ENCODE data around the gene IL1R2.
A peak's percentile ranks its signal among the peaks of the same experiment; 100 is the strongest.

IL1R2 gene

DNA sequence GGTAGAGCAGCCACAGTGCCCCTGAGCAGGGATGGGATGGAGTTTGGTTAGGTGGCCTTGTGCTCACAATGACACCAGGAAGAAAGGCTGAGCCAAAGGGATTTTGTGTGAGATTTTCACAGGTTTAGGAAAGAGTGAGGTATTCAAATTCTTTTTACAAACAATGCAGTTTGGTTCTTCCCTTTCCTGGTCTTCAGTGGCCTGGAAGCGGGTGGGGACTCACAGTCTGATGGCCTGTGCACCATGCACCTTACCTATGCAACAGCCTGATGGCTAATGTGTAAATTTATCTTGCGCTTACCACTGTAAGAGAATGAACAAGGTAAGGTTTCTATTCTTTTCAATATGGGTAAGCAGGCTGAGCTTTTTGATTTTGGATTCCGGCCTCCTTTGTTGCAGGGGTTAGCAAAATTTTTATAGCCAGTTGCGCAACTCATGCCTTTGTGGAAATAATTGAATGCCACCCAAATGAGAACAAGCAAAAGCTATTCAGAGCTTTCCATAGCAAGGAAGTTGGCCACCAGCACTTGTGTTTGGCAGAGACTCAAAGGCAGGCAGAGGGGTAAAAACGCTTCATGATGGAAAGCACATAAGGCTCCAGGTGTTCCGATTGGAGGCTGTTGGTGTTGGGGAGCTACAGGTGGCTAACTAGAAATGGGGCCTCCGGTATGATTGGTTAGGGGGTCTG is 23.8 kb upstream of the IL1R2 start:
- H3K4me3 Mint-ChIP-seq = no peak overlapping the region
- H3K36me3 Mint-ChIP-seq = no peaks in the 10 kb centered on the region
- H3K4me1 Mint-ChIP-seq = peaks cover 5% of the 10 kb centered on the region
- H3K27ac Mint-ChIP-seq = no peak overlapping the region
- peaks cover 10% of the 10 kb centered on the region for H3K9me3 Mint-ChIP-seq
- DNase-seq (ENCODE audit: low spot score in 2 of 2) (no peak), ATAC-seq (no peak)

DNA sequence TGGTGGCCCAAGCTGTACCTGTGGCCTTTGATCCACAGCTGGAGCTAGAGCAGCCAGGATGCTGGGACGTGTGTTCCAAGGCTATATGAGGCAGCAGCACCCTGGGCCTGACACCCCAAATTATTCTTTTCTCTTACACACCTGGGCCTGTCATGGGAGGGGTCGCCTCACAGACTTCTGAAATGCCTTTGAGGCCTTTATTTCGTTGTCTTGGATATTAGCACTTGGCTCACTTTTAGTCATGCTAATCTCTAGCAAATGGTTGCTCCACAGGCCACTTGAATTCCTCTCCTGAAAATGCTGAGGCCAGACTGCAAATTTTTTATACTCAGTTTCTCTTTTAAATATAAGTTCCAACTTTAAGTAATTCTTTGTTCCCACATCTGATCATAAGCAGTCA is 22.0 kb upstream of the IL1R2 start:
- H3K4me3 Mint-ChIP-seq = no peak overlapping the region
- ATAC-seq (no peak), DNase-seq (ENCODE audit: low spot score in 2 of 2) (no peak)
- no peaks in the 10 kb centered on the region for H3K36me3 Mint-ChIP-seq
- peaks cover 10% of the 10 kb centered on the region for H3K9me3 Mint-ChIP-seq
- no peak overlapping the region for H3K27ac Mint-ChIP-seq
- H3K4me1 Mint-ChIP-seq = peaks cover 15% of the 10 kb centered on the region

DNA sequence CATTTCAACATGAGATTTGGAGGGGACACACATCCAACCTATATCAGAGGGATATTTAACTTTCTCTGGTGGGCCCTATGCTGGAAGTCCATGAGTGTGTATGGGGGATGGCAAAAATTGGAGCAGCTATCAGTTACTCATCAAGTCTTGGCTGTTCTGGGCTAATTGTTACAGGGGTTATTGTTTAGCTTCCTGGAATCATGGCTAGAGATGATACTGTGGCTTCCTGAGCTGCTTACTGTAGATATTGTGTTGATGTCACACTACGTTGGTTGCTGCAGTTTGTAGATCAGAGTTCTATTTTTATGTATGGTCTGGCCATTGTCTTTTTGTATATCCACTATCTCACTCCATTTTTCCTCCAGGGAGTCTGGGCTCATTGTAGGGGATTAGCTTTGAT is 20.9 kb upstream of the IL1R2 start:
- Mint-ChIP-seq H3K4me3 (no peak overlapping the region), H3K27ac (no peak overlapping the region), H3K4me1 (peaks cover 15% of the 10 kb centered on the region), H3K9me3 (peaks cover 10% of the 10 kb centered on the region), H3K36me3 (no peaks in the 10 kb centered on the region)
- ATAC-seq (no peak), DNase-seq (ENCODE audit: low spot score in 2 of 2) (no peak)

DNA sequence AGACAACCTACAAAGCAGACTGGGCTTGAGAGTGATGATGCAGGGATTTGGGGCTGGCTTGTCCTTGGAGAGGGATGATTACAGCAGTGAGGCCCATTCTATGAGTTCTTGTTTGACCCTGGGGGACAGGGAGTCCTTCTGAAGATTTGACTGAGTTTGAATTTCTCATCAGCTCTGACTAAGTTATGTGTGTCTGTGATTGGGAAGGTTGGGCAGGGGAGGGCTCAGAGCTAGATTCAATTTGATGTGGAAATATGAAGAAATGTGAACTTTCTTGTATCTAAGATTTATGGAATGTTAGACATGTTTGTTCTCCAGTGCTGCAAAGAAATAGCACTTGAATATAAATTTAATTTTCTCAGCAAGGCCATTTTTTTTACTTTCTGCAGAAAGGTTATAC is 19.9 kb upstream of the IL1R2 start:
- H3K9me3 Mint-ChIP-seq = peaks cover 10% of the 10 kb centered on the region
- no peaks in the 10 kb centered on the region for H3K36me3 Mint-ChIP-seq
- no peak overlapping the region for H3K27ac Mint-ChIP-seq
- ATAC-seq (no peak), DNase-seq (ENCODE audit: low spot score in 2 of 2) (no peak)
- peaks cover 15% of the 10 kb centered on the region for H3K4me1 Mint-ChIP-seq
- no peak overlapping the region for H3K4me3 Mint-ChIP-seq

DNA sequence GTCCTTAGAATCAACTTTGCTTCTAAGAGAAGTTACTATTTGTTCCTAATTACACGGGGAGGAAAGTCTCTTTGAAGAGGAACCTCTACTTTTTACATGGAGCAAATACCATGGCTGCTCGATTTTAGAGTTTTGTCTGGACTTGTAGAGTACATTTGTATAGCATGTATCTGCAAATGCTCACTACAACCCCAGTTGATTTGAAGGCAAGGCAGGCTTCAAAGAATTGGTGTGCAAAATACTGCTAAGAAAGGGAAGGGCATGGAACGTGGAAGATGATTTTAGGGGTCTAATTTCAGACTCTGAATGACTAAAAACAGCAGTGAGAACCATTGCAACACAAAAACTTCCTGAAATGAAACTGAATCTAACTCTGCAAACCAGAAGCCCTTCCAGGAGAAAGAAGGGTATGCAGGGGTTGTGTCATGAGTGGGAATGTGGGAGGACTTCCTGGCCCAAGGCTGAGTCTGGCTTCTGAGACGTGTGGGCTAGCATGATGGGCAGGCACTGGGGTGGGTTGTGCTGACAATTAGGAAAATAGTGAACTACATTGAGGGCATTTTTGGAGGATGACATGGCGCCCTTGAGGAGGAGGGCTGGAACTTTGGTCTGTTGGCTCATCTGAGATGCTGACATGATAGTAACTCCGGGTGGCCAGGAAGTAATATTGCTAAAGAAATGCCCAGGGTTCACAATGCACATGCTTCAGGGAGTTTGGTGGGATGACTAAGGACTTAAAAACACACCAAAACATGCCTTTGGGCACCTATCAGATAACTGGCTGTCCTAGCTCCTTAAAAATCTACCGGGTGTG is 18.9 kb upstream of the IL1R2 start:
- H3K4me1 Mint-ChIP-seq = peaks cover 15% of the 10 kb centered on the region
- H3K4me3 Mint-ChIP-seq = no peak overlapping the region
- no peaks in the 10 kb centered on the region for H3K36me3 Mint-ChIP-seq
- no peak for DNase-seq (ENCODE audit: low spot score in 2 of 2)
- no peak overlapping the region for H3K27ac Mint-ChIP-seq
- peak; percentile 26 for ATAC-seq
- H3K9me3 Mint-ChIP-seq = peaks cover 10% of the 10 kb centered on the region

DNA sequence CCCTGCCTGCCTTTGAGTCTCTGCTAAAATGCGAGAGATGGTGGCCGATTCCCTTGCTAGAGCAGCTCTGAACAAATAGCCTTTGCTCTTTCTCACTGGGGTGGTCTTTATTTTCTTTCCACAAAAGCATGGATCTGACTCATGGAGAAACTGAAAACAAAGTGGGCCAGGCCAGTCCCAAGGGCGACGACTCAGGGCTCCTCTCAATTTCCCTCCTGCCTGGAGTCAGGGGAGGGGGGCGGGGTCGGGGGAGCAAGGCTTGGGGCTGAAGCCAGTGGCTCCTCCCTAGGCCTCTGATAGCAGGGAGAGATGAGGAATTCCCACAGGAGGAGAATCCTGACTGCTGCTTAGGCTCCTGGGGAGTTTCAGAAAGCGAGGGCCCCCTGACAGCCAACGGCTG is 17.1 kb upstream of the IL1R2 start:
- DNase-seq (ENCODE audit: low spot score in 2 of 2) = no peak
- Mint-ChIP-seq H3K27ac (no peak overlapping the region), H3K4me1 (peaks cover 15% of the 10 kb centered on the region), H3K36me3 (no peaks in the 10 kb centered on the region), H3K9me3 (peaks cover 10% of the 10 kb centered on the region), H3K4me3 (no peak overlapping the region)
- ATAC-seq = no peak

DNA sequence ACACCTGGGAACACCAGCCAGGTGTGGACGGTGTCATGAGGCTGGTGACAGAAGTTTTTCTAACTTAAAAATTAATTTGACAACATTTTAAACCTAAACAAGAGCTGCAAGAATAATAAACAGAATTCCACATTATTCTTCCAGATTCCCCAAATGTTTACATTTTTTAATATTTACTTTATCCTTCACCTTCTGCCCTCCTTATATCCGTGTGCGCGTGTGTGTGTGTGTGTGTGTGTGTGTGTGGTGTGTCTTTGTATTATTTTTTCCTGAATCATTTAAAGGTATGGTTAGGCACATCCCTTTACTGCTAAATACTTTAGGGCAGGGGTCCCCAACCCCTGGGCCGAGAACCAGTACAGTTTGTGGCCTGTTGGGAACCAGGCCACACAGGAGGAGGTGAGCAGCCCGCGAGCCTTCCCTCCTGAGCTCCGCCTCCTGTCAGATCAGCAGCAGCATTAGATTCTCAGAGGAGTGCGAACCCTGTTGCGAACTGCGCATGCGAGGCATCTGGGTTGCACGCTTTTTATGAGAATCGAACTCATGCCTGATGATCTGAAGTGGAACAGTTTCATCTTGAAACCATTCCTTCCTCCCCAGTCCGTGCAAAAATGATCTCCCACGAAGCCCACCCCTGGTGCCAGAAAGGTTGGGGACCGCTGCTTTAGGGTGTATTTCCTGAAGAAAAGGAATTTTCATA is 16.4 kb upstream of the IL1R2 start:
- Mint-ChIP-seq H3K27ac (no peak overlapping the region), H3K4me1 (peaks cover 15% of the 10 kb centered on the region), H3K9me3 (peaks cover 9% of the 10 kb centered on the region), H3K36me3 (no peaks in the 10 kb centered on the region), H3K4me3 (no peak overlapping the region)
- DNase-seq (ENCODE audit: low spot score in 2 of 2) (no peak), ATAC-seq (no peak)

DNA sequence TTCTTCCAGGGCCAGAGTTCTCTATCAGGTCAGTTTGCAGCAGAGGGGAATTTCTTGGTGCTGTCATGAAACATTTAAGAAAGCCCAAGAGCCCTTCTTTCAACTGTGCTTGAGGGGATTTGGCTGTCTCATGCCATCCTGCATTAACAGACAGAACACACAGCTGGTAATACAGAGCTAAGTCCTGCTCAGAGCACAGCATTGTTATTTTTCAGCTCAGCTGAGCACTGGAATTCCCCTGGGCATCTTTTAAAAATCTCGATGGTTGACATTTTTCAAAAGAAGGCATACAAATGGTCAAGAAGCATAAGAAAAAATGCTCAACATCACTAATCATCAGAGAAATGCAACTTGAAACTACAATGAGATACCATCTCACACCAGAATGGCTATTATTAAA is 14.9 kb upstream of the IL1R2 start:
- Mint-ChIP-seq H3K9me3 (peaks cover 1% of the 10 kb centered on the region), H3K4me1 (peaks cover 22% of the 10 kb centered on the region), H3K4me3 (no peak overlapping the region), H3K27ac (no peak overlapping the region), H3K36me3 (no peaks in the 10 kb centered on the region)
- no peak for ATAC-seq
- DNase-seq (ENCODE audit: low spot score in 2 of 2) = no peak

DNA sequence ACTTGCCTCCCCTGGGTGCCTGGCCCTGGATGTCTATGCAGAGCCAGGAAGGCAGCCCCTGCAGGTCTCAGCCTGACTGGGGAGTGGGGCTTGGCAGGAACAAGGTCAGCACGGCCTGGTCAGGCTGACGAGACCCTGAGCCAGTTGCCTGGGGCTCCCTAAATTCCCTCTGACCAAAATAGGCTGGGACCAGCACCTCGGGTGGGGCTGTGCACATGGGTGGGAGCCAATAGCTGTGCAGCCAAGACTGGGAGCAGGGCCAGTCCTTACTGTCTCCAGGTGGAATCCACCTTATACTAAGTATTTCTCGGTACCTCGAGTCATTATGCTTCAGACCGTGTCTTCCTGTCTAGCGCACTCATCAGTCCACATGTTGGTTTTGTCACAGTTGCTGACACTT is 11.4 kb upstream of the IL1R2 start:
- no peak for DNase-seq (ENCODE audit: low spot score in 2 of 2)
- Mint-ChIP-seq H3K4me1 (peaks cover 7% of the 10 kb centered on the region), H3K4me3 (no peak overlapping the region), H3K36me3 (no peaks in the 10 kb centered on the region), H3K9me3 (no peaks in the 10 kb centered on the region), H3K27ac (no peak overlapping the region)
- no peak for ATAC-seq

DNA sequence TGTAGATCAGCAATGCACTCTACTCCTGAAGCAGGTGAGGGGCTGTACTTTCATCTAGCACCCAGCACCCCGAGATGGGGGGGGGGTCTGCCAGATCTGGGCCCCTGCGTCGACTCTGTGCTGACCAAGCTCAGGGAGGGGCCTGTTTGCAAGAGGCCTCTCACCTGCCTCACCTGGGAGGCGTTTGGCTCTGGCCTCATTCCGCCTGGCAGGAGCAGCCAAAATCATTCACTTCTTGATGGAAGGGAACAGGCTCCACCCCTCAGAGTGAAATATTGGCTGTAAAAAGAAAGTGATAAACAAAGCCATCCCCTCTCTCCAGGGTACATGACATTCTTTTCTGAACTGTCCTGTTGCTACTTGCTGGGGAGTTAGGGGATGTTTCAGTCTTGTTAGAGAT is 10.7 kb upstream of the IL1R2 start:
- no peak for ATAC-seq
- no peak overlapping the region for H3K4me3 Mint-ChIP-seq
- DNase-seq (ENCODE audit: low spot score in 2 of 2) = no peak
- no peaks in the 10 kb centered on the region for H3K36me3 Mint-ChIP-seq
- H3K9me3 Mint-ChIP-seq = no peaks in the 10 kb centered on the region
- H3K4me1 Mint-ChIP-seq = peaks cover 7% of the 10 kb centered on the region
- H3K27ac Mint-ChIP-seq = no peak overlapping the region

DNA sequence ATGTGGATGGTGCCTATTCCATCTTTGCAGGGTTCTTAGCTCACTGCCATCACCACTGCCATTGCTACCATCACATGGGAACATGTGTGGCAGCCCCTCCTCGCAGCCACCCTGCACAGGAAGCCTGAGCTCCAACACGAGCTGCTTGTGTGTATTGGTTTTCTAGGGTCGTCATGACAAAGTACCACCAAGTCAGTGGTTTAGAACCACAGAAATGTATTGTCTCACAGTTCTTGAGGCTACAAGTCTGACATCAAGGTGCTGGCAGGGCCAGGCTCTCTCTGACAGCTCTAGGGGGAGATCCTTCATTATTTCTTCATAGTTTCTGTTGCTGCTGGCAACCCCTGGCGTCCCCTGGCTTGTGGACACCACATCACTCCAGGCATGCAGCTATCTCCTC is 10.3 kb upstream of the IL1R2 start:
- peak; percentile 50 for ATAC-seq
- H3K27ac Mint-ChIP-seq = no peak overlapping the region

DNA sequence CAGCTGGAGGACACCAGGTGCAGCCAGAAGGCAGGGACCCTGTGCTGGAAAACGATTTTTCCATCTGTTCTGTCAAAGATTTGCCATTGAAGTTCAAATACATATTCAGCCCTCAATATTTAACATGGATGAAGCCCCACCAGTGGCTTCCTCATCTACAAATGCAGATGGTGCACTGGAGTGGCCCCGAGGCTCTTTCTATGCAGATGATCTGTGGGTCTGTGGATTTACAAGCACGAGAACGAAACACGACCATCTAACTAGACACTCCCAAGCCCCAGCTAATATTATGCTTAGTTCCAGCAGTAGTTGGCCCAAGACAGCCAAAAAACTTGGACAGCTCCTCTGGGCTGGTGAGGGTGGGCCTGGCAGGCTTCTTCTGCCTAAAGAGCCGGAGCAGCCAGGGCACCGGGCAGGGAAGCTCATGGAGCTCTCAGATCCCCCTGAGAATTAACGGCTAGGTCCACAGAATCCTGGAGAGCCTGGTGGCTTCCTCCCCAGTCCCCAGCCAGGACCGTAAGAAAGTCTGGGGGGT is 9.2 kb upstream of the IL1R2 start:
- no peak for ATAC-seq

More for the DNA sequence above, 10.3 kb upstream of the IL1R2 start:
- Mint-ChIP-seq H3K36me3 (no peaks in the 10 kb centered on the region), H3K9me3 (no peaks in the 10 kb centered on the region), H3K4me1 (peaks cover 7% of the 10 kb centered on the region), H3K4me3 (no peak overlapping the region)
- DNase-seq (ENCODE audit: low spot score in 2 of 2) = no peak

DNA sequence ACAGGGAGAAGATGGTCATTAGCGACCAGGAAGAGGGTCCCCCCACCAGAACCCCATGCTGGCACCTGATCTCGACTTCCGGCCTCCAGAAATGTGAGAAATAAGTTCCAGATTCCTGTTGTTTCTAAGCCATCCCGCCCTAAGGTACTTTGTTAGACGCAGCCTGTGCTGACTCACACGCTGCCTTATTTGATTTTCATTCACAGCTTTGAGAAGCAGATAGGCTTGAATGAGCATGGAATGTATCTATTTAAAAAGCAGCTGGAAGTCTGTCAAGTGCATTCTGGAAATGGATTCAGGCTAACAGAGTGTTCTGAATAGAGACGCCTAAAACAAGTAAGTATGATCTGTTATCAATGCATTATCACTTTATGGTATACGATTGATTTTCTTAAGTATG is 8.3 kb upstream of the IL1R2 start:
- Mint-ChIP-seq H3K36me3 (no peaks in the 10 kb centered on the region), H3K9me3 (no peaks in the 10 kb centered on the region), H3K4me3 (no peak overlapping the region), H3K4me1 (peaks cover 22% of the 10 kb centered on the region), H3K27ac (no peak overlapping the region)
- DNase-seq (ENCODE audit: low spot score in 2 of 2) = no peak
- no peak for ATAC-seq

More for the DNA sequence above, 9.2 kb upstream of the IL1R2 start:
- DNase-seq (ENCODE audit: low spot score in 2 of 2) = no peak
- H3K36me3 Mint-ChIP-seq = no peaks in the 10 kb centered on the region
- no peaks in the 10 kb centered on the region for H3K9me3 Mint-ChIP-seq
- H3K4me3 Mint-ChIP-seq = no peak overlapping the region
- peaks cover 13% of the 10 kb centered on the region for H3K4me1 Mint-ChIP-seq
- no peak overlapping the region for H3K27ac Mint-ChIP-seq

DNA sequence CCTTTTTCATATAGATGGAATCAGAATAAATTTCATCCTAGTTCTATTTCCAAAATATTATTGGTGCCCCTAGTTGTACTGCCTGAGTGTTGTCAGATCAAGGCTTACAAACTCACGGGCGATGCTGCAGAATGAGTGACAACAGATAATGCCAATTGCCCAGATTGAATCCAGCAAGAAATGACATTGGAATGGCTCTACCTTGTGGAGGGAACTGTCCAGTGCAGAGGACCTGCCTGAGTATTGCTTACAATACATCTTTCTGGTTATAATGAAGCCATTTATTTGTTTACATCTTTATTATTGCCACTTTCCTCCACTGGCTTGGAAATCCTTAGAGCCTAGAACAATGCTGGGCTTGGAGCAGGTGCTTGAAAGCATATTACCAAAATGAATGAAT is 7.8 kb upstream of the IL1R2 start:
- Mint-ChIP-seq H3K36me3 (no peaks in the 10 kb centered on the region), H3K27ac (no peak overlapping the region), H3K4me3 (no peak overlapping the region), H3K9me3 (no peaks in the 10 kb centered on the region), H3K4me1 (peaks cover 22% of the 10 kb centered on the region)
- DNase-seq (ENCODE audit: low spot score in 2 of 2) (no peak), ATAC-seq (no peak)

DNA sequence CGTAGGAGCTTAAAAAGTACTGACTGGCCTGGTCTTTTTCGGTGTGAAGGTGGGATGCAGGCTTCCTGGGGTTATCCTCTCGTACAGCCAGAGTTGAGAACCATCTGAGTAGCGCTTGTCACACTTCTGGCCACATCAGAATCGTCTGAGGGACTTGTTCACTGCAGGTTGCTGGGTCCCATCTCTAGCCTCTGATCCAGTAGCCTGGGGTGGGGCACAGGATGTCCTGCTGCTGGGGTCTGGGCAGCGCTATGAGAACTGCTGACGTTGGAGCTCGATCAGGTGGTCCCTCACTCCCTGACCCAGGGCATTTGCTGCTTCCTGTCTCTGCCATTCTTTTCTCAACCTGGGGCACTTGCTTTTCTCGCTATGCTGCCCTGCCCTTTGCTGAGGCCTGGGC is 7.1 kb upstream of the IL1R2 start:
- Mint-ChIP-seq H3K27ac (no peak overlapping the region), H3K36me3 (no peaks in the 10 kb centered on the region), H3K4me3 (no peak overlapping the region), H3K9me3 (no peaks in the 10 kb centered on the region), H3K4me1 (peaks cover 26% of the 10 kb centered on the region)
- ATAC-seq = no peak
- no peak for DNase-seq (ENCODE audit: low spot score in 2 of 2)
